PFSK-1 (cell line): ENCODE measurements around the gene IMPA2.

Experiments used
- FOXP2 ChIP-seq: optimal IDR thresholded peaks from 2 replicates; pipeline ENCODE3; 2011; ENCODE audit warnings: borderline replicate concordance, control low read depth, inconsistent platforms; ENCODE audit not compliant: insufficient read depth; ENCODE audit errors: extremely low read length, extremely low read depth
- POLR2AphosphoS5 ChIP-seq: IDR thresholded peaks from 2 replicates; pipeline ENCODE4 v1.6.1; 2012; ENCODE audit warnings: low read depth, mild to moderate bottlenecking, control low read depth, low read length, moderate library complexity
- SIN3A ChIP-seq: IDR thresholded peaks from 2 replicates; pipeline ENCODE4 v1.6.1; 2012; ENCODE audit warnings: mild to moderate bottlenecking, low read length, moderate library complexity, borderline replicate concordance; ENCODE audit not compliant: insufficient read depth
- TAF1 ChIP-seq: IDR thresholded peaks from 2 replicates; pipeline ENCODE4 v1.6.1; 2012; ENCODE audit warnings: low read length, control low read depth, borderline replicate concordance; ENCODE audit not compliant: insufficient read depth
- TF ChIP-seq, protein P1 (sequence below), 2 experiments: IDR thresholded peaks; 2 replicates each; pipeline versions ENCODE4 v1.6.1 to v1.8.0; 2011 to 2012; ENCODE audit warnings: low read depth in 2 of 2, low read length in 2 of 2, control low read depth in 1 of 2, inconsistent platforms in 1 of 2, mild to moderate bottlenecking in 1 of 2, moderate library complexity in 1 of 2; ENCODE audit not compliant: insufficient read depth in 1 of 2

The IMPA2 gene

DNA sequence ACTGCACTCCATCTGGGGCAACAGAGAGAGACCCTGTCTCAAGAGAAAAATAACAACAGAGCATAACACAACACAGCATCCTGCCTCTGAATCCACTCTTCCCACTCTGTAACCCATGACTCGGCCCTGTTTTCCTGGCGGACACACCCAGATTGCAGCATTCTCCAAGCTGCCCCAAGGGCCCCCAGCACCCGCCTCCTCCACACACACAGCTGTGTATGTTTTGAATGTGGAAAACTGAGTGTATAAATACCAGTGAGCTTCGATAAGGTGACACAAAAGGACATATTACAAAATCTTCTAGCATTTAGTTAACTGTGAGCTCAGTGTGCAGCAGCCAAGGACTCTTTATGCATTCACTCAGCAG lies 13.0 kb downstream of the IMPA2 start:
- TF ChIP-seq POLR2AphosphoS5 (no peak), TAF1 (no peak), SIN3A (no peak), FOXP2 (no peak)
- TF ChIP-seq, protein P1, sequence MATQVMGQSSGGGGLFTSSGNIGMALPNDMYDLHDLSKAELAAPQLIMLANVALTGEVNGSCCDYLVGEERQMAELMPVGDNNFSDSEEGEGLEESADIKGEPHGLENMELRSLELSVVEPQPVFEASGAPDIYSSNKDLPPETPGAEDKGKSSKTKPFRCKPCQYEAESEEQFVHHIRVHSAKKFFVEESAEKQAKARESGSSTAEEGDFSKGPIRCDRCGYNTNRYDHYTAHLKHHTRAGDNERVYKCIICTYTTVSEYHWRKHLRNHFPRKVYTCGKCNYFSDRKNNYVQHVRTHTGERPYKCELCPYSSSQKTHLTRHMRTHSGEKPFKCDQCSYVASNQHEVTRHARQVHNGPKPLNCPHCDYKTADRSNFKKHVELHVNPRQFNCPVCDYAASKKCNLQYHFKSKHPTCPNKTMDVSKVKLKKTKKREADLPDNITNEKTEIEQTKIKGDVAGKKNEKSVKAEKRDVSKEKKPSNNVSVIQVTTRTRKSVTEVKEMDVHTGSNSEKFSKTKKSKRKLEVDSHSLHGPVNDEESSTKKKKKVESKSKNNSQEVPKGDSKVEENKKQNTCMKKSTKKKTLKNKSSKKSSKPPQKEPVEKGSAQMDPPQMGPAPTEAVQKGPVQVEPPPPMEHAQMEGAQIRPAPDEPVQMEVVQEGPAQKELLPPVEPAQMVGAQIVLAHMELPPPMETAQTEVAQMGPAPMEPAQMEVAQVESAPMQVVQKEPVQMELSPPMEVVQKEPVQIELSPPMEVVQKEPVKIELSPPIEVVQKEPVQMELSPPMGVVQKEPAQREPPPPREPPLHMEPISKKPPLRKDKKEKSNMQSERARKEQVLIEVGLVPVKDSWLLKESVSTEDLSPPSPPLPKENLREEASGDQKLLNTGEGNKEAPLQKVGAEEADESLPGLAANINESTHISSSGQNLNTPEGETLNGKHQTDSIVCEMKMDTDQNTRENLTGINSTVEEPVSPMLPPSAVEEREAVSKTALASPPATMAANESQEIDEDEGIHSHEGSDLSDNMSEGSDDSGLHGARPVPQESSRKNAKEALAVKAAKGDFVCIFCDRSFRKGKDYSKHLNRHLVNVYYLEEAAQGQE (IDR thresholded peaks at IDR 0.05; ENCODE audit: insufficient read depth in 1 of 2, low read depth in 2 of 2, low read length in 2 of 2) = no peak

- no peak for TF ChIP-seq FOXP2
- TF ChIP-seq, protein P1 (IDR thresholded peaks at IDR 0.05; ENCODE audit: insufficient read depth in 1 of 2, low read depth in 2 of 2, low read length in 2 of 2) = no peak
- TF ChIP-seq POLR2AphosphoS5 = no peak
- TF ChIP-seq SIN3A = no peak
- no peak for TF ChIP-seq TAF1
Observed at GRCh38 chr18:11994703-11995444, 13.6 kb downstream of the IMPA2 start.

- TF ChIP-seq POLR2AphosphoS5 = no peak
- TF ChIP-seq, protein P1 (IDR thresholded peaks at IDR 0.05; ENCODE audit: insufficient read depth in 1 of 2, low read depth in 2 of 2, low read length in 2 of 2) = no peak
- no peak for TF ChIP-seq SIN3A
- no peak for TF ChIP-seq TAF1
- no peak for TF ChIP-seq FOXP2
Observed at GRCh38 chr18:11995445-11996189, 14.3 kb downstream of the IMPA2 start.

DNA sequence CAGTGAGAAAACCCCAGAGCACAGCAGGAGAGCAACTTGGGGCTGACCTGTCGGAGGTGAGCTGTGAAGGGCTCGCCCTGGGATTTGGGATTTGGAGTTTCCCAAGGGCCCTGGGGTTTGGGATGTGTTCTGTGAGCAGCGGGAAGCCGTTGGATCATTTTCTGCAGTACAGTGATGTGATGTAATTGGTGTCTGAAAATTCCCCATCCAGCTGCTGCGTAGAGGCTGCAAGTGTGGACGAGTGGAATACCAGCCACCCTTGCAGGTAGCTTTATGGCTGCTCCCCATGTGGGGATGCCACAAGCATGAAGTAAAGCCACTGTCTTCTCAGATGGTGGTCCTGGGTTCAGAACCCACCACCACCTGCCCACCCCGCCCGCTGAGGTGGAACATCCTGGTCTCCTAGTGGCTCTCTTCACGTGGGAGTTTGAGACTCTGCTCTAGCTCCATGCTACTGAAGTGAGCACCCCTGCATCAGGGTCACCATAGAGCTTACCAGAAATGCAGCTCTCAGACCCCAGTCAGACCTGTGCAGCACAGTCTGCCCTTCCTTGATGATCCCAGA lies 15.0 kb downstream of the IMPA2 start:
- TF ChIP-seq POLR2AphosphoS5 (no peak), TAF1 (no peak), SIN3A (no peak), FOXP2 (no peak)
- TF ChIP-seq, protein P1 (IDR thresholded peaks at IDR 0.05; ENCODE audit: insufficient read depth in 1 of 2, low read depth in 2 of 2, low read length in 2 of 2) = no peak
